ES-I3 (cell line): Measurements from ENCODE around the gene TXNL4A.
"Not testable (repeated sequence)": the region's sequence is repeated elsewhere in the genome, so short reads cannot be mapped to it uniquely, and the experiment has no call there.

Source experiments
- H3K36me3 ChIP-seq: 2 replicates; pipeline ENCODE4 v1.6.1; 2013; ENCODE audit warnings: mild to moderate bottlenecking, low read length, control low read depth, moderate library complexity; ENCODE audit not compliant: insufficient read depth
- H3K4me1 ChIP-seq: 2 replicates; pipeline ENCODE4 v1.6.1; 2013; ENCODE audit warnings: mild to moderate bottlenecking, control low read depth, low read length; ENCODE audit not compliant: insufficient read depth
- H3K9ac ChIP-seq: 2 replicates; pipeline ENCODE4 v1.6.1; 2013; ENCODE audit warnings: low read depth, mild to moderate bottlenecking, low read length, moderate library complexity
- H3K9me3 ChIP-seq: 2 replicates; pipeline ENCODE4 v1.6.1; 2013; ENCODE audit warnings: mild to moderate bottlenecking, low read length, moderate library complexity; ENCODE audit not compliant: control insufficient read depth, insufficient read depth

The TXNL4A gene, protein sequence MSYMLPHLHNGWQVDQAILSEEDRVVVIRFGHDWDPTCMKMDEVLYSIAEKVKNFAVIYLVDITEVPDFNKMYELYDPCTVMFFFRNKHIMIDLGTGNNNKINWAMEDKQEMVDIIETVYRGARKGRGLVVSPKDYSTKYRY

GRCh38 chr18:79988451-79989194, at the start of gene TXNL4A:
Gene TXNL4A, minus strand, starts transcription at chr18:79988563. Its CDS starts 171 bp downstream, at chr18:79988392.
- peak within 1 kb of the TSS; percentile 93 for H3K9ac ChIP-seq
- H3K4me1 ChIP-seq = peaks cover 5% of the 10 kb centered on the region; the same call in 1 of the 2 replicates
- no peaks in the 10 kb centered on the region for H3K9me3 ChIP-seq
- peaks cover 4% of the 10 kb centered on the region; the same call in 1 of the 2 replicates for H3K36me3 ChIP-seq

GRCh38 chr18:80037300-80037699, 48.9 kb upstream of the TXNL4A start:
- H3K36me3 ChIP-seq = no peaks in the 10 kb centered on the region; the same call in none of the 2 replicates
- no peak overlapping the region for H3K9ac ChIP-seq
- no peaks in the 10 kb centered on the region for H3K4me1 ChIP-seq
- no peaks in the 10 kb centered on the region for H3K9me3 ChIP-seq

- H3K9ac ChIP-seq = peak overlapping the region; percentile 14; the same call in 1 of the 2 replicates
- H3K4me1 ChIP-seq = no peaks in the 10 kb centered on the region
- H3K9me3 ChIP-seq = no peaks in the 10 kb centered on the region
- H3K36me3 ChIP-seq = no peaks in the 10 kb centered on the region; the same call in none of the 2 replicates
These were observed 47.6 kb upstream of the TXNL4A start for GRCh38 chr18:80035997-80036396.

DNA sequence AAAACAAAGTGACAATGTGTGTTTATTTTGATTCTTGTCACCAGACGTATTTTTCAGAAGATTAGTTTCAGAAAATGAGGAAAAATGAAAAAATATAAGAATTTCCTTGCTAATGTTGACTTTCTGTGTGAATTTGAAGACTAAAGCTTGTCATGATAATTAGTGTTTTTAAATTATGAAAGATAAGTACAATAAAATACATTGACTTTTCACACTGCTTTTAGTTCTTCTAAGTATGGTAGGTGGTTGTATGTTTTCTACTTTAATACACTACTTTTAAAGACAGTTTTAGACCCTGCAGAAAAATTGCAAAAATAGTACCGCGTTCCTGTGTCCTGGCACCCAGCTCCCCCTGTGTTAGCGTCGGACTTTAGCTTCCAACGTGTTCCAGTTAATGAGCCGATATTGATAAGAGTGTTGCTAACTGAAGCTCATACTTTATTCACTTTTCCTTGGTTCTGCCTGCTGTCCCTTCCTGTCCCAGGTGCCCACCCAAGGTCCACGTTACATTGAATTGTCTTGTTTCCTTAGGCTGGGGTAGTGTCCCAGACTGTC, 46.6 kb upstream of the TXNL4A start:
- Histone ChIP-seq H3K9ac (peak overlapping the region; percentile 99), H3K4me1 (no peaks in the 10 kb centered on the region), H3K36me3 (no peaks in the 10 kb centered on the region; the same call in 1 of the 2 replicates), H3K9me3 (no peaks in the 10 kb centered on the region)

DNA sequence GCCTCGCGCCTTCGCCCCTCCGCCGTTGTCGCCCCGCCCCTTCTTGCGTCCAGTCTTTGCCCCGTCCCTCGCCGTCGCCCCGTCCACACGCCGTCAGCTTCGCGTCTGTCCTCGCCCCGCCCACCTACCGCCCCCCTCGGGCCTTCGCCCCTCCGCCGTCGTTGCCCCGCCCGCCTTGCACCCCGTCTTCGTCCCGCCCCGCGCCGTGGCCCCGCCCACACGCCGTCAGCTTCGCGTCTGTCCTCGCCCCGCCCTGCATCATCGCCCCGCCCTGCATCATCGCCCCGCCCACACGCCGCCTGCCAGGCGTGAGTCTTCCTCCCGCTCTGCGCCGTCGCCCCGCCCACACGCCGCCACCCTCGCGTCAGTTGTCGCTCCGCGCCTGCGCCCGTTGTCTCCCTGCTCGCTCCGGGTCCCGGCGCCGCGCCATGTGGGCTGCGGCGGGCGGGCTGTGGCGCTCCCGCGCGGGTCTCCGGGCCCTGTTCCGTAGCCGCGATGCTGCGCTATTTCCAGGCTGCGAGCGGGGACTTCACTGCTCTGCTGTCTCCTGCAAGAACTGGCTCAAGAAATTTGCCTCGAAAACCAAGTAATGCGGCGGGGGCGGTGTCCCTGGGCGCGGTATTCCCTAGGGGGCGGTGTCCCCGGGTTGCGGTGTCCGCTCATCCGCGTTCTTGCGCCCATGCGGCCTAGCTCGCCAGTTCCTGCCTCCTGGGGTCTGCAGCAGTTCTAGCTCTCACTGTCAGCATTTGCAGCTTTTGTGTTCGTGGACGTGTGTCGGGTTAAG, 45.9 kb upstream of the TXNL4A start, which contains the start of gene RBFA:
RBFA (plus strand) TSS at position 367 of the 784 bp plus-strand sequence; CDS start at position 429, 62 bp downstream.
- H3K4me1 ChIP-seq = no peaks in the 10 kb centered on the region
- H3K36me3 ChIP-seq = no peaks in the 10 kb centered on the region; the same call in 1 of the 2 replicates
- peak within 1 kb of the TSS; percentile 99 for H3K9ac ChIP-seq
- H3K9me3 ChIP-seq = no peaks in the 10 kb centered on the region

DNA sequence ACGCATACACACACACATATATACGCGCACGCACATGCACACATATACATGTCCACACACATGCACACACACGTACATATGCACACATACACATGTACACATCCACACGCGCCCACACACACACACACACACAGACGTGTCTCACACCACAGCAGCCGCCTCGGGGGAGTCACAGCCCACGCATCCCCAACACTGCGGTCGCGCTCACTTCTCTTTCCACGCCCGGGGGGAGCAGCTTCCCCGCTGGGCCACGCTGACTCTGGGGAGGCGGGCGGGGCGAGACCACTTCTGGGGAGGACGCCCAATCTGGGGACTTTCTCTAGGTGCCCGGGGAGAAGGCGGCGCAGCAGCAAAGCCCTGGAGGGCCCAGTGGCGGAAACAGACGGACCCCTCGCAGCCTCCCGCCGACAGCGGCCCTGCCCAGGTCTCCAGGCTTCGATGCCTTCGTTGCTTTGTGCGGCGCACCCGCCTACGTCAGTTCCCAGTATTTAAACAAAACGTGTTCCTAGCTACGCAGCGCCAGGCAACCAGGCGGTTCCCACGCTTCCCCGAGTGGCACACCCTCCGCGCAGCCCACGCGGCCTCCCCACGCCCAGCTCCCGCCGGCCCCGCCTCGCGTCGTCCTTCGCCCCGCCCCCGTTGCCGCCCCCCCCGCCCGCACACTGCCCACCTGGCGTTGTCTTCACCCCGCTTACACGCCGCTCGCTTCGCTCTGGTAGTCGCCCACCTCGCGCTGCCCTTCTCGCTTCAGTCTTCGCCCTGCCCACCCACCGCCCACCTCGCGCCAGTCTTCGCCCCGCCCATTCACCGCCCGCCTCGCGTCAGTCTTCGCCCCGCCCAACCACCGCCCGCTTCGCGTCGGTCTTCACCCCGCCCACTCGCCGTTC, 45.1 kb upstream of the TXNL4A start:
- Histone ChIP-seq H3K36me3 (no peaks in the 10 kb centered on the region; the same call in 1 of the 2 replicates), H3K9me3 (no peaks in the 10 kb centered on the region), H3K4me1 (no peaks in the 10 kb centered on the region), H3K9ac (peak overlapping the region; percentile 65)

DNA sequence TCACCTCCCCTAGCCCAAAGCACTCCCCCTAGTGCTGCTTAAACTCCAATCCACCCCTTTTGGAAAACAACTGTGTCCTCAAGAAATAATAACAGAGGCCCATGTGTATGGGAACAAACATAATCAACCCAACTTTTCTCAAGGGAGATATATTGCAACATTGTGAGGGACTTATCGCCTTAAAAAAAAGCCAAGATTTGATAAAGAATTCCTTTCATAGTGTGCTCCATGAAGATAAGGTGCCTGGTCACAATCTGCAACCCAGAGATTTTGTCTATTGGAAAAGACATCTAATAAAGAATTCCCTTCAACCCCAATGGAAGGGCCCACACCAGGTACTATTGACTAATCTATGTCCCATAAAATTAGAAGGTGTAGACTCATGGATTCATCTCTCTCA, 41.3 kb upstream of the TXNL4A start:
- H3K9me3 ChIP-seq = peaks cover 4% of the 10 kb centered on the region; the same call in 1 of the 2 replicates
- H3K4me1 ChIP-seq = no peaks in the 10 kb centered on the region
- no peak overlapping the region for H3K9ac ChIP-seq
- no peaks in the 10 kb centered on the region for H3K36me3 ChIP-seq

GRCh38 chr18:80027719-80028118, 39.4 kb upstream of the TXNL4A start:
- peaks cover 14% of the 10 kb centered on the region for H3K9me3 ChIP-seq
- H3K9ac ChIP-seq, H3K4me1 ChIP-seq, H3K36me3 ChIP-seq: not testable (repeated sequence)

GRCh38 chr18:80026363-80026762, 38.0 kb upstream of the TXNL4A start:
- H3K9me3 ChIP-seq = peaks cover 17% of the 10 kb centered on the region
- H3K4me1 ChIP-seq = no peaks in the 10 kb centered on the region
- no peak overlapping the region for H3K9ac ChIP-seq
- no peaks in the 10 kb centered on the region for H3K36me3 ChIP-seq

DNA sequence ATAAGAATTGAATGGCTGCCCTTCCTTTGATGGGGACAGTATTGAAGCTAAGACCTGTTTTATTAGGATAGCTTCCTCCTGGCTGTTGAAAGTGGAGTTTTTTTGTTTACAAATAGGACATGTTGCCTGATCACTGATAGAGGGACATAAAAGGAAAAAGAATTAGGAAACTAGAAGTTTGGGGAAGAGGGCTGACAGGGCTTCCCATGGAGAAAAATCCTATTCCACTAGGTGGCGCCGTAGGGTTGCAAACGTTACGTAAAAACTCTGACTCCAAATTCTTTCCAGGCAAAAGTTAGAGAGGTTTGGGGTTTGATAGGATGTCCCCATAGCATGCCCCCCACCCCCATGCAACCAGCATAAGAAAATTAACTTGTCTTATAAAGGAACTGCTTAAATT, 34.8 kb upstream of the TXNL4A start:
- no peaks in the 10 kb centered on the region for H3K36me3 ChIP-seq
- H3K9ac ChIP-seq = no peak overlapping the region
- H3K4me1 ChIP-seq = no peaks in the 10 kb centered on the region
- H3K9me3 ChIP-seq = peaks cover 26% of the 10 kb centered on the region

- no peaks in the 10 kb centered on the region for H3K36me3 ChIP-seq
- H3K9ac ChIP-seq = no peak overlapping the region
- H3K4me1 ChIP-seq = no peaks in the 10 kb centered on the region
- H3K9me3 ChIP-seq = peaks cover 26% of the 10 kb centered on the region
These were observed 34.2 kb upstream of the TXNL4A start for GRCh38 chr18:80022613-80023012.

DNA sequence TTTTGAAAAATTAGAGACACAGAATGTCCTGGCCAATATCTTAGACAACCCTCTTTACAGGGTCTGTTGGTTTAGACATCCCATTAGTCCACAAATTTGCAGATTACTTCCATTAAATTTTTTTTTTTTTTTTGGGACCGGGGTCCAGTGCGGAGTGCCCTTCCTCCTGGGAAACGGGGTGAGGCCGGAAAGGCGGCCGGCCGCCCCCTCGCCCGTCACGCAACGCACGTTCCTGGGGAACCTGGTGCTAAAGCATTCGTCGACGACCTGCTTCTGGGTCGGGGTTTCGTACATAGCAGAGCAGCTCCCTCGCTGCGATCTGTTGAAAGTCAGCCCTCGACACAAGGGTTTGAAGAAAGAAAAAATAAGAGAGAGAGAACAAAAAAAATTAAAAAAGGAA, 24.4 kb upstream of the TXNL4A start:
- Histone ChIP-seq H3K9me3 (peaks cover 4% of the 10 kb centered on the region; the same call in 1 of the 2 replicates), H3K36me3 (no peaks in the 10 kb centered on the region), H3K9ac (no peak overlapping the region), H3K4me1 (no peaks in the 10 kb centered on the region)

DNA sequence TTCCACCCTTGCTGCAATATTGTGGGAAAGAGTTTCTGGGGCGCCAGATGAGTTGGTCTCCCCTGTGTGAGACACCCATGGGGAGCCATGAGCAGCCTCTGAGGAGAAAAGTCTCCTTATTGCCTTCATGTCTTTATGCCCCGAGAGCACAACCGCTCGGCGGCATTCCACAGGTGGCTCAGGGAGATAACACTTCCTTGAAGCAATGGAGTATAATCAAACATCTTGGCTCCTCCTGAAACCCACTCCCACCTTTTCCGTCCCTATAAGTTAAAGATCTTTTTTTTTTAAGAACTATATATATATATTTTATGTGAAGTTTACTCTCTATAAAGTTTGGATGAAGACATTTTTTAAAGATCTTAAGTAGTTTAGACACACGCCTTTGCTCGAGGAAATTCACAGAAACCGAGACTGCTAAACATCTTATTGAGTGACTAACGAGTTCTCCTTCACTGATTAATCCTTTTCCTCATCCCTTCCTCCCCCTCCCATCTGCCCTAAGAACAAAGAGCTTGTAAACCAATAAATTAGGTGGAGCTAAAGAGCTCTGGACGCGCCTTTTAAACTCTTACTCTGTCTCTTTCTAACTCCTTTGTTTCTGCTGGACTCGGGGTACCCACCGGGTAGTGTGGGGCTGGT, 23.3 kb upstream of the TXNL4A start:
- H3K9ac ChIP-seq, H3K4me1 ChIP-seq, H3K9me3 ChIP-seq, H3K36me3 ChIP-seq: not testable (repeated sequence)
